NCI-H1092 treated with DMSO at 0.1 percent for 48 hours (cell line): Measurements from ENCODE around the gene PRKCSH.

ENCODE experiments used
- DNase-seq: peaks from one replicate; lab custom pipeline; 2025; lab: John Stamatoyannopoulos, UW

Gene PRKCSH

DNA sequence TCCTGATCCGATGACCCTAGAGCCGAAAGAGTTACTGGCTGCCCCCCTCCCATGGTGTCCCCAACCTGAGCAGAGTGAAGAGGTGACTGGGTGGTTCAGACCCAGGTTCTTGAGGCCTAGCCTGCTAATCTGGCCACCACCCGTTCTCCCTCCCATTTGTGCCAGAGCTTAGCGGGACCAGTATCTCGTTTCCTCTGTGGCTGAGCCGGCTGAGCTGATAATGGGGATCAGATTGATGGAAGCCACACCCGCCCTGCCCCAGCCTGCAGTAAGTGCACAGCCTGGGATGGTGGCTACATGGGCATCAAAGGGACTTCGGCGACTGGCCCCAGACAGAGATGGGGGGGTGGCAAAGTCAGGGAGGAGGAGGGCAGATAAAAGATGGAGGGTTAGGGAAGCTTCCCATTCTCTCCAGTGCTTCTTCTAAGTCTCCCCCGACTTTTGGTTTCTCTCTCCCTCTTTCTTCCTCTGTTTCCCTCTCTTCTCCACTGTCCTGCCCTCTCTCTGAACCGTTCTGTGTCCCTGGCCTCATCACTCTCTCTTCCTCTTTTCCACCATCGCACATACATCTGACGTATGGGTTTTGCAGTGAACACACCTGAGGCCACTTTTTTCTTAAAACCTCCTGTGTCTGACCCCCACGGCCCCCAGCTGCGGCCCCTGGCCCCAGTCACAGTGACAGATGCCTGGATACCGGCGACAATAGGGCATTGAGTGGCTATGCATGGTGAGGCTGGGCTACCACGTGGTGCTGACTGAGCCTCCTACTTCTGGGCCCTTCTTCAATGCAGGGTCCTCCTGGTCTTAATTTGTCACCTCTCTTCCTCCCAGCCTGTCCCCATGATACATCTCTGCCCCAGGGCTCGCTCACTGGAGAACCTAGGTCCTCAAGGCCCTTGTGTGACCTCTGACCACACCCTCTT, 43.0 kb downstream of the PRKCSH start:
- DNase-seq, result no peak

- DNase-seq, result peak; percentile 68
These were observed 43.9 kb downstream of the PRKCSH start for GRCh38 chr19:11479090-11479897.

- peak; percentile 34 for DNase-seq
These were observed 44.7 kb downstream of the PRKCSH start for GRCh38 chr19:11479898-11480714.

GRCh38 chr19:11480715-11481533, 45.5 kb downstream of the PRKCSH start, which contains the start of gene ELAVL3:
Gene ELAVL3, minus strand, starts transcription at chr19:11481046. Its CDS starts 438 bp downstream, at chr19:11480608.
- peak; percentile 71 for DNase-seq

- DNase-seq, result peak; percentile 96
These were observed 46.3 kb downstream of the PRKCSH start for GRCh38 chr19:11481534-11482383.

DNA sequence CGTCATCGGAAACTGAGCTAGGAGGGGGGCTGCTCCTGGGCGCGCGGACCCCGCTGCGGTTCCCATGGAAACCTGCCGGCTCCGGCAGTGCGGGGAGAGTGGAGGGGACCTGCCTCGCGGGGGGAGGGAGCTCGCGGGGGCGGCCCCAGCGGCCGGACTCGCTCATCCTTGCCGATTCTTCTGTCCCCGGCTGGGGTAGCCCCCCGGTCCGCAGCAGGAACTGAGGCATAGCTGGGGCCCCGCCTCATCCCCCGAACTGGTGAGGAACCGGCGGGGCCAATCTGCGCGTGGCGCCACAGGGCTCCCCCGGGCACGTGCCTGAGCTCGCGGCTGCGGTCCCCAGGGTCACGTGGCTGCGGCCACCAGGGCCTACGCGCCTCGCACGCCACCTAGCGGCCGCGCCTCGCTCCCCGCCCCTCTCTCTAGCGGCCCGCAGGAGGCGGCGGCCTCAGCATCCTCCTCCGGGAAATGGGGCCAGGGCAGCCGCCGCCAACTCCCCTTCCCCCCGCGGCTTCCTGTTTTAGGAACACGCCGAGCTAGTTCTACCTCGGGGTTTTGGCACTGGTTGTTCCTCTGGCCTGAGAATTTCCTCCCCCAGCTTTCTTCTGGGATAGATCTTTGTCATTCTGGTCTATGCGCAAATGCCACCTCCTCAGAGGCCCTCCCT, 47.1 kb downstream of the PRKCSH start:
- peak; percentile 84 for DNase-seq

- DNase-seq, result no peak
These were observed 48.1 kb downstream of the PRKCSH start for GRCh38 chr19:11483366-11484111.

DNA sequence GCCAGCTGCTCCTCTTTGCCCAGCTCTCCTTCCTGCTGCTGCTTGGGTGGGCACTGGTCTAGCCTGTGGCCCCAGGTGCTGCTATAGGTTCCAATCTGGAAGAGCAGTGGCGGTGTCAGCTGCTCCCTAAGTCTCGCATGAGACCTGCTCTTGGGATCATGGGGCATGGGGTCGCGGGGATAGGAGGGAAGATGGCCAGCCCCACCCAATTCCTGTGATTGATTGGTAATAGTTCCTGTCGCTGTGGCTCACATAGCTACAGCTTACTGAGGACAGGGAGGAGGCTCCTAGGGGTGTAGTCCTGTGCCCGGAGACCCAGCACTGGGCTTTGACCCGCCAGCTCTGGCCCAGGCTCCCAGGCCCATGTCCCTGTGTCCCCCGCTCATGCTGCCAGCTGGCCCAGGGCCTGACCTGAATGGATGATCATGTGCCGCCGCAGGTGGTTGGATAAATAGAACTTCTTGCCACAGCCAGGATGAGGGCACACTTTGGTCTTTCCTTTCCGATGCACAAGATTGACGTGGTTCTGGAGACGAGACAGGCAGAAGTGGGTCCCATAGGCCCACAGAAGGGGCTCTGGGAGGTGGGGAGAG, 49.9 kb downstream of the PRKCSH start:
- no peak for DNase-seq

DNA sequence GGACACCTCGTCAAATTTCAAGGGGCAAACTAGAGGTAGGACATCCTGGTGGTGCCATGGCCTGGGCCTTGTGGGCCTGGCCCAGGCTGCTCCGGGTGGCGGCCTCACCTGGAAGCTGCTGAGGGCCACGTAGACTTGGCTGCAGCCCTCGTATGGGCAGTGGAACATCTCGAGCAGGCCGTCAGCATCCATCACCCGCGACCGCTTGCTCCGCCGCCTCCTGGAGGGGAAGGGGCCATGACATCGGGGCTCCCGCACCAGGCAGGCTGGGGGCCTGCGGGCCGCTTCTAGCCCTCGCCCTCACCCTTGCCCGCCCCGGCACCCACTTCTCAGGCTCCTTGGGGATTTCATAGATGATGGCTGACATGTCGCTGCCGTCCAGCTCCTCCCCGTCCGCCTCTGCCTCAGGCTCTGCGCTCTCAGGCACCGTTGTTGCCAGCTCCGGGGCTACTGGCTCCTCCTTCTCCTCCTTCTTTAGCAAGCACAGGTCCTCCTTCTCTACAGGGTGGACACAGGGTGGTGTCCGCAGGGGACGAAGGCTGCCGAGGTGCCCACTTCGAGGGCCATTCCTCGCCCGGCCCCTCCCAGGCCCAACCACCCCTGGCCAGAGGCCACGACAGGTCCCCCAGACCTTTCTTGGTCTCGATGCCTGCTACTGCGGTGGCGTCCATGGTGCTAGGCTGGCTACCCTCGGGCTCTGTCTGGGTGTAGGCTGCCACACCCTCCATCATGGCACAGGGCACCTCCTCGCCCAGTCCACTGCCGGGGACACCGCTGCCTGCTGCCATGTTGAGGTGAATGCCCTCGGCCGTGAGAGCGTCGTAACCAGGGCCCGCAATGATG, 51.4 kb downstream of the PRKCSH start:
- DNase-seq, result no peak

DNA sequence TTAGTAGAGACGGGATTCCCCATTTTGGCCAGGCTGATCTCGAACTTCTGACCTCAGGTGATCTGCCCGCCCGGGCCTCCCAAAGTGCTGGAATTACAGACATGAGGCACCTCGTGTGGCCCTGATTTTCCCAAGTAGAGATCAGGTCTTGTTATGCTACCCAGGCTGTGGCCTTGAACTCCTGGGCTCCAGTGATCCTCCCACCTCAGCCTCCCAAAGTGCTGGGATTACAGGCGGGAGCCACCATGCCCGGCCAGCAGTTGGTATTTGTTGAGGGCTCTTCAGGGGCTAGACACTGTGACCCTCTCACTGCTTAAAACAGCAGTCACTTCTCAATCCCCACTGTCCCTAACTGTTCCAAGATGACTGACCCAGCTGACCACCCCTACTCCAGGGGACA, 53.9 kb downstream of the PRKCSH start:
- DNase-seq, result no peak

DNA sequence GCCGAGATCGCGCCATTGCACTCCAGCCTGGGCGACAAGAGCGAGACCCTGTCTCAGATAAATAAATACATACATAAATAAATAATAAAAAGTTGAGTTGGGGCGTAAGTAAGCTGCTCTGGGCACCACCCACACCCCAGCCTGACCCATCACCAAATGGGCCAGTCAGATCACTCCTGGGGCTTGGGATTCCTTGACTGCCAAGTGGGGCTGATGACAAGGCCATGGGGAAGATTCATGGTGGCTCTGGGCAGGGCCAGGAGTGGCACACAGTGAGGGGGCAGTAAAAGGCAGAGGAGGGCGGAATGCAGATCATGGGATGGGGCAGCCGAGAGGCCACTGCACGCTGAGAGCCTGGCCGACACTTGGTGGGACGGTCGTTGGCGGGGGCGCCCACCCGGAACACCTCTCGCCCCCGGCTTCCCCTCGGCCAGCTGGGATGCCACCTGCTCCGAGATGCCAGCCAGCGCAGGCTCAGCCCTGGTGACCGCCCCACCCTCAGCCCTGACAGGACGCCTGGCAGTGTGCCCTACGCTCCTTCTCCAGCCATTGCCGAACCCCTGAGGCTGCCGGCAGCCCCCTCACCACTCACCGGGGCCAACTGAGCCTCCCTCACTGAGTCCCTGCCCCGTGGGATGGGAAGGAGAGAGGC, 59.3 kb downstream of the PRKCSH start:
- no peak for DNase-seq

GRCh38 chr19:11495481-11495880, 60.0 kb downstream of the PRKCSH start:
- DNase-seq, result no peak

DNA sequence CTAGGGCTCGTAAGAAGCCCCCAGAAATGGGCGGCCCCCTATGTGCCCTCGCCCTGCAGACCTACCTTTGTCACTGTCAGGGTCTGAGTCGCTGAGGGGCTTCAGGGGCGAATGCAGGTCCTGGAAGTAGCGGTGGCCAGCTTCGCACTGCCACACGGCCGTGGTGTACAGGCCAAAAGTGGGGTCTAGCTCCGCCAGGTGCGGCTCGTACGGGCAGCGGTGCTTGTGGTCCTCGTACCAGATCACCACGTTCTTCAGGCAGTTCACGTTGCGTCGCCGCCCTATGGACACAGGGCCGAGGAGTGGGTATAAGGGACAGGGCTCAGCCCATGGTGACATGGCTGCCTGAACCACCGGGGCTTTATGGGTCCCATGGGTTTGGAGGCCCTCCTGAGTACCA, 60.5 kb downstream of the PRKCSH start:
- no peak for DNase-seq

GRCh38 chr19:11496391-11497163, 61.1 kb downstream of the PRKCSH start:
- peak; percentile 32 for DNase-seq

DNA sequence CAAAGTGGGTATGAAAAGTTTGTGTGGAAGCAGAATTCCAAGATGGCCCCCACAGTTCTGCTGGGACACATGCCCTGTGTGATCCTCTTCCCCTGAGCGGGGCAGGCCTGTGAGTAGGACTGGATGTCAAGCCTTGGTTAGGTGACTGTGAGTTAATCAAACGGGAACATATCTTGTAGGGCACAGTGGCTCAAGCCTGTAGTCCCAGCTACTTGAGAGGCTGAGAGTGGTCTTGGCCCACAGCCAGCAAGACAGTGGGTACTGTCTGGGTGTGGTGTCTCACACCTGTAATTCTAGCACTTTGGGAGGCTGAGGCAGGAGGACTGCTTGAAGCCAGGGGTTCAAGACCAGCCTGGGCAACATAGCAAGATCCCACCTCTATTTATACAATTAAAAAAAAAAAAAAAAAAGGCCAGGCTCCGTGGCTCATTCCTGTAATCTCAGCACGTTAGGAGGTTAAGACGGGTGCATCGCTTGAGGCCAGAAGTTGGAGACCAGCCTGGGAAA, 63.8 kb downstream of the PRKCSH start:
- no peak for DNase-seq

DNA sequence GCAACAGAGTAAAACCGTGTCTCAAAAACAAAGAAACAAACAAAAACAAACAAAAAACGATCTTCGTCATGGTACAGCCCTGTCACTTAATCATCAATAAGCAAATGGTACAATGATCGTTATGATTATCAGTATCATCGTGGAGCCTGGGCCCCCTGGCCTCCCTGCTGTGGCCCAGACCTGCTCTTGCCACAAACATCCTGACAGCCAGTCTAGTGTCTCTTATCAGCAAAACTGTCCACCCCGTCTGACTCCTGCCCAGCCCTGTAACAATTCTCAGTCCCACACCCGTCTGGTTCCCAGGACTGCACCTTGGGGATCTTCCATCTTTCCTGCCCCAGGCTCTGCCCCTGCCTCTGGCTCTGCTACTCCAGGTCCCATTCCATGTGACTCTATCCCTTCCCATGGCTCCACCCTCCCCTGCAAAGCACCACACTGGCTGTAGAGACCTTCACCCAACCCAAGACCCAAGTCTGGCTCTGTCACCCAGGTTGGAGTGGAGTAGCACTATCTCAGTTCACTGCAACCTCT, 64.5 kb downstream of the PRKCSH start:
- no peak for DNase-seq
